ENCODE data around the gene RPL31.

The RPL31 gene

GRCh38 chr2:100997509-100998234 lies 4.4 kb upstream of the RPL31 start:
- DNase-seq = no peak

- DNase-seq = no peak
Observed at GRCh38 chr2:100998235-100998573, 3.9 kb upstream of the RPL31 start.

- no peak for DNase-seq
Observed at GRCh38 chr2:100999995-101000394, 2.1 kb upstream of the RPL31 start.

GRCh38 chr2:101002562-101003277 lies 631 bp downstream of the RPL31 start:
- no peak for DNase-seq

- no peak for DNase-seq
Observed at GRCh38 chr2:101003278-101003775, 1.2 kb downstream of the RPL31 start.

GRCh38 chr2:101004620-101005325 lies 2.7 kb downstream of the RPL31 start:
- DNase-seq = no peak

- DNase-seq = no peak
Observed at GRCh38 chr2:101006065-101006715, 4.1 kb downstream of the RPL31 start.

GRCh38 chr2:101007415-101008345 lies 5.6 kb downstream of the RPL31 start:
- DNase-seq = no peak

GRCh38 chr2:101011152-101011551 lies 9.1 kb downstream of the RPL31 start:
- no peak for DNase-seq

- no peak for DNase-seq
Observed at GRCh38 chr2:101012054-101012705, 10.1 kb downstream of the RPL31 start.

GRCh38 chr2:101012706-101013181 lies 10.7 kb downstream of the RPL31 start:
- peak in 1 of 2 donors; percentile 62 for DNase-seq

GRCh38 chr2:101014264-101014857 lies 12.3 kb downstream of the RPL31 start:
- no peak for DNase-seq

- no peak for DNase-seq
Observed at GRCh38 chr2:101017371-101017770, 15.3 kb downstream of the RPL31 start.

GRCh38 chr2:101018934-101019333 lies 16.8 kb downstream of the RPL31 start:
- DNase-seq = no peak

- DNase-seq = no peak
Observed at GRCh38 chr2:101022221-101022620, 20.1 kb downstream of the RPL31 start.

- DNase-seq = no peak
Observed at GRCh38 chr2:101023327-101024107, 21.4 kb downstream of the RPL31 start.

GRCh38 chr2:101025561-101025960 lies 23.5 kb downstream of the RPL31 start:
- no peak for DNase-seq

- no peak for DNase-seq
Observed at GRCh38 chr2:101026253-101026701, 24.2 kb downstream of the RPL31 start.

GRCh38 chr2:101026923-101027469 lies 24.9 kb downstream of the RPL31 start:
- no peak for DNase-seq

GRCh38 chr2:101027852-101028251 lies 25.8 kb downstream of the RPL31 start:
- no peak for DNase-seq

All from CD4-positive, alpha-beta T cell treated with Interleukin-1 beta for 1 hour (primary cell).